K562 (cell line): ENCODE data around the gene NDUFA7. TPM values are rescaled to one million over a fixed set of nuclear protein-coding genes. Genes with fewer than 3 reads are reported as not detected.

Experiments used
- ATAC-seq: fragments of 200-7000 bp; cut with Tn5 transposase; 3 replicates; pipeline ENCODE4 v1.9.1; 2020; ENCODE audit warnings: moderate library complexity
- BruUV-seq: library from RNA; stranded (reverse); fragments of 400-500 nt; replicated peaks from 2 replicates; lab custom pipeline; 2021; lab: Mats Ljungman, UMichigan
- CTCF ChIA-PET: fragments of 300-600 bp; formaldehyde crosslinking; extraction: SDS; loops from one replicate; lab custom pipeline; 2021; ENCODE audit warnings: low intra/inter-chr PET ratio; lab: Yijun Ruan, JAX
- POLR2A ChIA-PET: fragments of 300-600, 350-650 bp; sonication (Branson Sonifier 250); formaldehyde crosslinking; extraction: SDS; loops from one replicate; lab custom pipeline; 2021; ENCODE audit warnings: antibody characterized with exemption, inconsistent platforms; lab: Yijun Ruan, JAX
- DNase-seq, 4 experiments: peaks; one replicate each; pipeline versions ENCODE4 v3.0.0 to v3.0.0-alpha.2; 2011 to 2018; ENCODE audit warnings: low spot score in 3 of 4, mixed read lengths in 3 of 4; ENCODE audit errors: extremely low read depth in 1 of 4
- FAIRE-seq: peaks from 2 replicates; lab custom pipeline; 2011; peaks lifted over from hg19 to GRCh38; lab: Jason Lieb, UNC
- H2AFZ ChIP-seq: 2 replicates; pipeline ENCODE4 v1.6.0; 2011; ENCODE audit warnings: low read depth, low read length, control low read depth, inconsistent platforms
- H3K27ac ChIP-seq: fragments of 200-600 bp; 3 replicates; pipeline ENCODE4 v1.8.0; 2011; ENCODE audit warnings: low read depth, mild to moderate bottlenecking, control low read depth, inconsistent platforms, low read length, moderate library complexity, mixed read lengths; ENCODE audit errors: extremely low read depth
- H3K27me3 ChIP-seq, 2 experiments: fragments of 300-600 bp in 1 of 2; 2 replicates in 1 of 2; 3 replicates in 1 of 2; pipeline versions ENCODE4 v1.6.0 to v1.8.0; 2011; ENCODE audit warnings: inconsistent platforms in 2 of 2, low read length in 2 of 2, mild to moderate bottlenecking in 1 of 2, mixed read lengths in 1 of 2, moderate library complexity in 1 of 2; ENCODE audit not compliant: control insufficient read depth in 2 of 2, insufficient read depth in 2 of 2
- H3K36me3 ChIP-seq: fragments of 300-600 bp; 3 replicates; pipeline ENCODE4 v1.8.0; 2011; ENCODE audit warnings: mild to moderate bottlenecking, low read length, inconsistent platforms; ENCODE audit not compliant: control insufficient read depth, insufficient read depth
- H3K4me1 ChIP-seq, 2 experiments: fragments of 200-600 bp in 1 of 2; replicated peaks in 1 of 2; 2 replicates in 1 of 2; 3 replicates in 1 of 2; pipeline versions ENCODE4 v1.5.1 to v1.8.0; 2011; ENCODE audit warnings: inconsistent platforms in 2 of 2, low read length in 2 of 2, mild to moderate bottlenecking in 1 of 2, mixed read lengths in 1 of 2, moderate library complexity in 1 of 2; ENCODE audit not compliant: control insufficient read depth in 2 of 2, insufficient read depth in 2 of 2
- H3K4me2 ChIP-seq: 2 replicates; pipeline ENCODE4 v1.6.1; 2011; ENCODE audit warnings: low read length, control low read depth, inconsistent platforms, mixed read lengths; ENCODE audit not compliant: insufficient read depth
- H3K4me3 ChIP-seq: fragments of 200-600 bp; sonication (generic), shearing (Covaris generic); 2 replicates; pipeline ENCODE4 v1.5.1; 2016; ENCODE audit warnings: control low read depth, inconsistent platforms
- H3K79me2 ChIP-seq: fragments of 200-600 bp; 3 replicates; pipeline ENCODE4 v1.8.0; 2011; ENCODE audit warnings: low read length, inconsistent platforms; ENCODE audit not compliant: control insufficient read depth, insufficient read depth
- H3K9ac ChIP-seq, 2 experiments: 2 replicates each; pipeline versions ENCODE4 v1.6.0 to v1.6.1; 2011; ENCODE audit warnings: low read depth in 2 of 2, low read length in 2 of 2, control low read depth in 1 of 2, inconsistent platforms in 1 of 2, mild to moderate bottlenecking in 1 of 2, mixed read lengths in 1 of 2; ENCODE audit not compliant: insufficient read depth in 1 of 2
- H3K9me1 ChIP-seq: one replicate; pipeline ENCODE4 v1.6.0; 2011; ENCODE audit warnings: inconsistent platforms, mild to moderate bottlenecking, low read length, moderate library complexity; ENCODE audit not compliant: control insufficient read depth, insufficient read depth
- H3K9me3 ChIP-seq: replicated peaks from 2 replicates; pipeline ENCODE4 v1.5.1; 2011; ENCODE audit warnings: low read depth, low read length, inconsistent platforms; ENCODE audit not compliant: control insufficient read depth, insufficient read depth
- H4K20me1 ChIP-seq: replicated peaks from 2 replicates; pipeline ENCODE4 v1.6.1; 2011; ENCODE audit warnings: low read length, inconsistent platforms, mixed read lengths; ENCODE audit not compliant: control insufficient read depth, insufficient read depth
- BRCA1 ChIP-seq, 2 experiments: fragments of 450-650 bp in 1 of 2; sonication (generic) in 1 of 2; formaldehyde crosslinking in 1 of 2; IDR thresholded peaks; 2 replicates each; pipeline versions ENCODE4 v1.5.0 to v1.6.1; 2017 to 2020; ENCODE audit warnings: mild to moderate bottlenecking in 1 of 2, missing genetic modification reagents in 1 of 2
- BRD9 ChIP-seq: fragments of 450-650 bp; IDR thresholded peaks from 2 replicates; pipeline ENCODE4 v1.6.1; 2018; ENCODE audit warnings: low read depth; ENCODE audit not compliant: partially characterized antibody
- CC2D1A ChIP-seq: fragments of 450-650 bp; IDR thresholded peaks from 2 replicates; pipeline ENCODE4 v1.6.1; 2017; ENCODE audit warnings: mild to moderate bottlenecking
- DPF2 ChIP-seq: fragments of 450-650 bp; IDR thresholded peaks from 2 replicates; pipeline ENCODE4 v1.6.1; 2016
- JUND ChIP-seq, 2 experiments: IDR thresholded peaks; 2 replicates in 1 of 2; 3 replicates in 1 of 2; pipeline ENCODE4 v1.6.1; 2011; ENCODE audit warnings: borderline replicate concordance in 2 of 2, low read depth in 2 of 2, low read length in 2 of 2, improper control_type of control experiment in 1 of 2, missing biosample characterization in 1 of 2, missing genetic modification characterization in 1 of 2, missing genetic modification reagents in 1 of 2
- MAFK ChIP-seq: IDR thresholded peaks from 2 replicates; pipeline ENCODE4 v1.6.1; 2011; ENCODE audit warnings: low read length, improper control_type of control experiment
- SIN3B ChIP-seq: fragments of 450-650 bp; IDR thresholded peaks from 2 replicates; pipeline ENCODE4 v1.6.1; 2017; ENCODE audit warnings: low read depth, mild to moderate bottlenecking, moderate library complexity
- XRCC4 ChIP-seq: IDR thresholded peaks from one replicate; pipeline ENCODE4 v1.6.1; 2011; ENCODE audit not compliant: insufficient read depth, insufficient read length; ENCODE audit errors: extremely low read depth
- ZNF232 ChIP-seq: sonication (generic); formaldehyde crosslinking; IDR thresholded peaks from 2 replicates; pipeline ENCODE4 v1.8.0; 2022; ENCODE audit warnings: mild to moderate bottlenecking, missing genetic modification reagents
- ZNF239 ChIP-seq: fragments of 250-450 bp; sonication (Bioruptor Pico); IDR thresholded peaks from 2 replicates; pipeline ENCODE4 v1.4.0; 2020; ENCODE audit warnings: mild to moderate bottlenecking
- ZNF253 ChIP-seq: fragments of 250-450 bp; sonication (Bioruptor Pico); conservative IDR thresholded peaks from 2 replicates; pipeline ENCODE4 v1.6.1; 2021; ENCODE audit warnings: mild to moderate bottlenecking
- ZNF76 ChIP-seq: fragments of 250-450 bp; sonication (Bioruptor Pico); IDR thresholded peaks from 2 replicates; pipeline ENCODE4 v1.4.0; 2020; ENCODE audit warnings: mild to moderate bottlenecking, moderate library complexity, borderline replicate concordance
- WGBS: fragments of 100-300 bp; shearing (Covaris generic); methylation state at CpG from one replicate; pipeline ENCODE4 v1.1.6; 2016; ENCODE audit warnings: low coverage, mixed read lengths; ENCODE audit not compliant: insufficient coverage; ENCODE audit errors: missing lambda C conversion rate; 5-methylcytosine and 5-hydroxymethylcytosine counted together
- in situ Hi-C: fragments of 300-500 bp; cut with MboI; formaldehyde crosslinking; loops from 4 replicates; pipeline ENCODE4 v1.15.0; 2018; ENCODE audit warnings: inconsistent platforms, mixed read lengths
- intact Hi-C: fragments of 100-400 bp; cut with micrococcal nuclease; formaldehyde crosslinking; loops from 2 replicates; pipeline ENCODE4 v1.14.2; 2022
- polyA plus RNA-seq, 8 experiments: library from polyadenylated mRNA; depleted of rRNA in 4 of 8; stranded (reverse) in 5 of 8; unstranded in 3 of 8; fragments of >200 nt; fragmentation: Nextera tagmentation in 2 of 8; fragmentation: Illumina TruSeq in 1 of 8; extraction: Ambion mirVana in 2 of 8; extraction: Trizol in 1 of 8; gene quantifications; 2 replicates each; pipeline versions ENCODE4 v1.2.1 to v1.2.3, GENCODE V29; 2011 to 2014; ENCODE audit warnings: inconsistent platforms in 1 of 8, missing spikeins in 1 of 8
- total RNA-seq, 7 experiments: library from RNA; depleted of rRNA in 6 of 7; stranded (reverse); fragments of >200 nt in 6 of 7; fragmentation: Illumina TruSeq in 2 of 7; extraction: Trizol in 2 of 7; gene quantifications; 2 replicates each; pipeline versions ENCODE4 v1.2.1 to v1.2.3, GENCODE V29; 2011 to 2021; ENCODE audit warnings: low replicate concordance in 1 of 7
- TF ChIP-seq, protein P1 (sequence below): fragments of 450-650 bp; formaldehyde crosslinking; IDR thresholded peaks from 2 replicates; pipeline ENCODE4 v1.4.0; 2022; ENCODE audit warnings: missing genetic modification characterization
- TF ChIP-seq, protein P2 (sequence below): fragments of 450-650 bp; IDR thresholded peaks from 2 replicates; pipeline ENCODE4 v1.6.1; 2016; ENCODE audit warnings: antibody characterized with exemption
- TF ChIP-seq, protein P3 (sequence below): sonication (generic); formaldehyde crosslinking; IDR thresholded peaks from 2 replicates; pipeline ENCODE4 v1.8.0; 2022; ENCODE audit warnings: mild to moderate bottlenecking, missing genetic modification reagents
- TF ChIP-seq, protein P4 (sequence below): IDR thresholded peaks from 2 replicates; pipeline ENCODE4 v1.6.1; 2016; ENCODE audit warnings: missing genetic modification characterization, missing compliant biosample characterization

NDUFA7 gene
- total and polyA plus RNA-seq, 9 of the 15 experiments (the other 6 are each of a cell fraction or from before 2014, with no cell fraction given): 70.8 to 348 (median 142) TPM

DNA sequence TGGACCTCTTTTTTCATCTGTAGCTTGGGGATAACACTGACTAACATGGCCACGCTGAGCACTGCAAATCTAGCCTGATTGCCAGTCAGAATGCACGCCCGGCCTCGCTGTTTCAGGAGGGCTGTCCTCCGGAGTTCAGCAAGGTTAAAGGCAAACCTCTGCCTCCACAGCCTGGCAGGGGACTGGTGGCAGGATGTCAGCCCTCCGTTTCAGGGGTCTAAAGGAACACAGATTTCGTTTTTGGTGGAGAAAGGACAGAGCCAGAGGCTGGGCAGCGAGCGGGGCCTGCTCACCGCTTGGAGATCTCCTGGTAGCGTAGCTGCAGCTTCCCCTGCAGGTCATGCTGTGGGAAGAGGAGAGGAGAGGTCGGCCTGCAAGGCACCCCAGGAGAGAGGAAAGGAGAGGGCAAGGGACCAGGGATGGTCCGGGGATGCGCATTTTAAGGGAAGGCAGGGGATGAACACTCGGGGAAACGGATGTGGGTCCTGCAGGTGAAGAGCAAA, 560 bp downstream of the NDUFA7 start:
- peaks cover 26% of the 10 kb centered on the region; the same call in 1 of the 2 replicates for H4K20me1 ChIP-seq
- H3K4me2 ChIP-seq: peak overlapping the region; percentile 99
- FAIRE-seq (peak; percentile 35), ATAC-seq (peak; percentile 10), DNase-seq (peak in 2 of 4 experiments; percentile 11 to 39)
- no TSS peak for BruUV-seq
- WGBS: 2% methylated on average over 12 of the region's 16 CpGs
- POLR2A ChIA-PET: interaction anchor here (0.6 to 3.8 kb wide), 17 partner anchors 9 to 312 kb away, joined by 3 to 20 read pairs (median 5); partner anchors contain the start of gene RAB11B
- H3K27me3 ChIP-seq: no peaks in the 10 kb centered on the region
- peak overlapping the region; percentile 99 for H3K4me3 ChIP-seq
- peak overlapping the region; percentile 86 for H2AFZ ChIP-seq
- intact Hi-C loops (loop anchor here (1.0 to 10.0 kb wide), 2 partner anchors 23 to 56 kb away; partner anchors contain the start of gene KANK3), in situ Hi-C loops (no loop called here)
- peak overlapping the region; percentile 99 to 100 for H3K9ac ChIP-seq
- H3K4me1 ChIP-seq: peaks cover 17 to 28% of the 10 kb centered on the region in 2 experiments
- H3K27ac ChIP-seq: peak overlapping the region; percentile 94
- no peaks in the 10 kb centered on the region for H3K9me1 ChIP-seq
- CTCF ChIA-PET: interaction anchor here (0.5 to 1.1 kb wide), 5 partner anchors 51 to 407 kb away, joined by 3 read pairs; no protein-coding TSS in a partner anchor
- no peaks in the 10 kb centered on the region for H3K9me3 ChIP-seq
- H3K36me3 ChIP-seq: peaks cover 55% of the 10 kb centered on the region
- peaks cover 50% of the 10 kb centered on the region for H3K79me2 ChIP-seq
- no peak; the same call in 1 of the 2 replicates for TF ChIP-seq ZNF232 (CRISPR knock-in tag)
- TF ChIP-seq, protein P1, sequence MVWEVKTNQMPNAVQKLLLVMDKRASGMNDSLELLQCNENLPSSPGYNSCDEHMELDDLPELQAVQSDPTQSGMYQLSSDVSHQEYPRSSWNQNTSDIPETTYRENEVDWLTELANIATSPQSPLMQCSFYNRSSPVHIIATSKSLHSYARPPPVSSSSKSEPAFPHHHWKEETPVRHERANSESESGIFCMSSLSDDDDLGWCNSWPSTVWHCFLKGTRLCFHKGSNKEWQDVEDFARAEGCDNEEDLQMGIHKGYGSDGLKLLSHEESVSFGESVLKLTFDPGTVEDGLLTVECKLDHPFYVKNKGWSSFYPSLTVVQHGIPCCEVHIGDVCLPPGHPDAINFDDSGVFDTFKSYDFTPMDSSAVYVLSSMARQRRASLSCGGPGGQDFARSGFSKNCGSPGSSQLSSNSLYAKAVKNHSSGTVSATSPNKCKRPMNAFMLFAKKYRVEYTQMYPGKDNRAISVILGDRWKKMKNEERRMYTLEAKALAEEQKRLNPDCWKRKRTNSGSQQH (CRISPR knock-in tag): no peak
- TF ChIP-seq, protein P2, sequence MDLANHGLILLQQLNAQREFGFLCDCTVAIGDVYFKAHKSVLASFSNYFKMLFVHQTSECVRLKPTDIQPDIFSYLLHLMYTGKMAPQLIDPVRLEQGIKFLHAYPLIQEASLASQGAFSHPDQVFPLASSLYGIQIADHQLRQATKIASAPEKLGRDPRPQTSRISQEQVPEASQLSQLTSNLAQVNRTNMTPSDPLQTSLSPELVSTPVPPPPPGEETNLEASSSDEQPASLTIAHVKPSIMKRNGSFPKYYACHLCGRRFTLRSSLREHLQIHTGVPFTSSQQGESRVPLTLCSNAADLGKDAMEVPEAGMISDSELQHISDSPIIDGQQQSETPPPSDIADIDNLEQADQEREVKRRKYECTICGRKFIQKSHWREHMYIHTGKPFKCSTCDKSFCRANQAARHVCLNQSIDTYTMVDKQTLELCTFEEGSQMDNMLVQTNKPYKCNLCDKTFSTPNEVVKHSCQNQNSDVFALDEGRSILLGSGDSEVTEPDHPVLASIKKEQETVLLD: 0 out of 2 replicates have a peak, but pooled peaks have one; percentile 16
- TF ChIP-seq ZNF76 (CRISPR knock-in tag): no peak
- TF ChIP-seq CC2D1A: 0 out of 2 replicates have a peak, but pooled peaks have one; percentile 14
- TF ChIP-seq ZNF239: no peak
- no peak for TF ChIP-seq ZNF253 (CRISPR knock-in tag)
- no peak for TF ChIP-seq XRCC4
- TF ChIP-seq, protein P3, sequence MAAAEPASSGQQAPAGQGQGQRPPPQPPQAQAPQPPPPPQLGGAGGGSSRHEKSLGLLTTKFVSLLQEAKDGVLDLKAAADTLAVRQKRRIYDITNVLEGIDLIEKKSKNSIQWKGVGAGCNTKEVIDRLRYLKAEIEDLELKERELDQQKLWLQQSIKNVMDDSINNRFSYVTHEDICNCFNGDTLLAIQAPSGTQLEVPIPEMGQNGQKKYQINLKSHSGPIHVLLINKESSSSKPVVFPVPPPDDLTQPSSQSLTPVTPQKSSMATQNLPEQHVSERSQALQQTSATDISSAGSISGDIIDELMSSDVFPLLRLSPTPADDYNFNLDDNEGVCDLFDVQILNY (CRISPR knock-in tag): no peak
- TF ChIP-seq DPF2: no peak
- TF ChIP-seq JUND (IDR thresholded peaks at IDR 0.05; ENCODE audit: borderline replicate concordance, low read depth, low read length): no peak
- no peak for TF ChIP-seq JUND (tag; IDR thresholded peaks at IDR 0.05; ENCODE audit: borderline replicate concordance, low read depth, low read length)
- no peak for TF ChIP-seq SIN3B
- TF ChIP-seq, protein P4, sequence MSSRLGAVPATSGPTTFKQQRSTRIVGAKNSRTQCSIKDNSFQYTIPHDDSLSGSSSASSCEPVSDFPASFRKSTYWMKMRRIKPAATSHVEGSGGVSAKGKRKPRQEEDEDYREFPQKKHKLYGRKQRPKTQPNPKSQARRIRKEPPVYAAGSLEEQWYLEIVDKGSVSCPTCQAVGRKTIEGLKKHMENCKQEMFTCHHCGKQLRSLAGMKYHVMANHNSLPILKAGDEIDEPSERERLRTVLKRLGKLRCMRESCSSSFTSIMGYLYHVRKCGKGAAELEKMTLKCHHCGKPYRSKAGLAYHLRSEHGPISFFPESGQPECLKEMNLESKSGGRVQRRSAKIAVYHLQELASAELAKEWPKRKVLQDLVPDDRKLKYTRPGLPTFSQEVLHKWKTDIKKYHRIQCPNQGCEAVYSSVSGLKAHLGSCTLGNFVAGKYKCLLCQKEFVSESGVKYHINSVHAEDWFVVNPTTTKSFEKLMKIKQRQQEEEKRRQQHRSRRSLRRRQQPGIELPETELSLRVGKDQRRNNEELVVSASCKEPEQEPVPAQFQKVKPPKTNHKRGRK: no peak
- TF ChIP-seq MAFK: no peak
- TF ChIP-seq BRD9: peak; percentile 17
- no peak for TF ChIP-seq BRCA1 (IDR thresholded peaks at IDR 0.05)
- TF ChIP-seq BRCA1 (CRISPR knock-in tag; IDR thresholded peaks at IDR 0.05): peak; percentile 65; the same call in 1 of the 2 replicates
